Endothelial cell of umbilical vein (primary cell): ENCODE data around the gene CREBL2.

Experiments
- CTCF ChIP-seq, 2 donors: IDR thresholded peaks; 1 replicate in 1 of 2; 2 replicates in 1 of 2; pipeline ENCODE4 v1.5.1; 2011; ENCODE audit warnings: low read length in 2 of 2, mild to moderate bottlenecking in 2 of 2, moderate library complexity in 2 of 2, control low read depth in 1 of 2, inconsistent platforms in 1 of 2, low read depth in 1 of 2; ENCODE audit not compliant: insufficient read depth in 1 of 2; ENCODE audit errors: extremely low read depth in 1 of 2
- EZH2 ChIP-seq: IDR thresholded peaks from 2 replicates; pipeline ENCODE4 v1.6.1; 2012; ENCODE audit warnings: borderline replicate concordance, low read depth, mild to moderate bottlenecking, moderate library complexity, low read length, inconsistent platforms; ENCODE audit not compliant: severe bottlenecking
- FOS ChIP-seq: IDR thresholded peaks from 2 replicates; pipeline ENCODE4 v1.6.1; 2011; ENCODE audit warnings: mild to moderate bottlenecking, low read length, moderate library complexity, borderline replicate concordance; ENCODE audit not compliant: insufficient read depth
- GATA2 ChIP-seq: IDR thresholded peaks from 2 replicates; pipeline ENCODE4 v1.7.0; 2011; ENCODE audit warnings: low read depth, mild to moderate bottlenecking, moderate library complexity, mixed read lengths, low read length; ENCODE audit not compliant: insufficient read length, insufficient read depth
- MAX ChIP-seq: IDR thresholded peaks from 2 replicates; pipeline ENCODE4 v1.6.1; 2011; ENCODE audit not compliant: insufficient read depth, insufficient read length
- POLR2A ChIP-seq: IDR thresholded peaks from 2 replicates; pipeline ENCODE4 v1.6.1; 2012; ENCODE audit warnings: low read depth, mild to moderate bottlenecking, control low read depth, low read length
- POLR2AphosphoS5 ChIP-seq: IDR thresholded peaks from 2 replicates; pipeline ENCODE4 v1.6.1; 2012; ENCODE audit warnings: low read depth, mild to moderate bottlenecking, control low read depth, low read length, moderate library complexity; ENCODE audit not compliant: insufficient read depth

- TF ChIP-seq CTCF (IDR thresholded peaks at IDR 0.05; ENCODE audit: extremely low read depth in 1 of 2, insufficient read depth in 1 of 2, low read depth in 1 of 2, low read length in 2 of 2): no peak
- TF ChIP-seq EZH2: no peak
- TF ChIP-seq POLR2A: no peak
- TF ChIP-seq GATA2: no peak
- no peak for TF ChIP-seq FOS
- no peak for TF ChIP-seq POLR2AphosphoS5
- no peak for TF ChIP-seq MAX
These were observed 10.7 kb downstream of the CREBL2 start for GRCh38 chr12:12622418-12622817.
